HL-60/S4 treated with phorbol 12-myristate 13-acetate at 8.2 ng/mL for 4 days and 3 days (cell line): ENCODE measurements around the gene PIK3C2A.

Experiments used
- in situ Hi-C: fragments of 300-500 bp; cut with MboI; formaldehyde crosslinking; loops from 2 replicates; pipeline ENCODE4 v1.15.0; 2022; ENCODE audit warnings: low sequenced_read_pairs

Gene PIK3C2A

GRCh38 chr11:17219016-17219415 lies 11.2 kb upstream of the PIK3C2A start:
- in situ Hi-C loops, result no loop called here

- in situ Hi-C loops, result no loop called here
These were observed 10.6 kb upstream of the PIK3C2A start for GRCh38 chr11:17218403-17218802.

DNA sequence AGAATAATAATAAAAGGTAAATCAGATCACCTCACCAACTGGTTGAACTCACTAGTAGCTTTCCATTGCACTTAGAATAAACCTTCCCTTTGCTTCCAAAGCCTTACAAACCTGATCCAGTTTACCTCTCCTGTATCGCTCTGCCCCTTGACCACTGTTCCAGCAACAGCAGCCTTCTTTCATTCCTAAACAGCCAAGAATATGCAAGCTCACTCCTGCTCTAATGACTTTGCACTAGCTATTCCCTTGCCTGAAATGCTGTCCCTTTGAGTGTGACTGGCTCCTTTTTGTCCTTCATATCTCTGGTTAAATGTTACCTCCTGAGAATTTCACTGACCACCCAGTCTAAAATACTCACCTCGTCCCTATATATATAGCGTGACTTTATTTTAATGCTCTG lies 9.6 kb upstream of the PIK3C2A start:
- in situ Hi-C loops, result no loop called here

DNA sequence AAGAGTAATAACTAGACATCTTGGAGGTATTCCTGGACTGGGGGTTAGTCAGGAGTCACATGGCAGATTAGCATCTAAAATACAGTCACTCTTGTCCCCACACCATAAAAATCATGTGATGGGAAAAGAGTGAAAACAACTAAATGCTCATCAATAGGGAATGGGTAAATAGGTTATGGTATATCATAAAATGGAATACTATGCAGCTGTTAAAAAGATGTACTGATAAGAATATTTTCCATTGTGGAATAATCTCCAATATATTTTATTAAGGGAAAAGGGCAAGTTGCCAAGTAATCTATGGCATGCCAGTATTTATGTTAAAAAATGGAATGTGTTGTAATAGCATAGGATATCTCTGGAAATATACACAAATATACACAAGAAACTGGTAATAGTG lies 6.6 kb upstream of the PIK3C2A start:
- in situ Hi-C loops, result no loop called here

DNA sequence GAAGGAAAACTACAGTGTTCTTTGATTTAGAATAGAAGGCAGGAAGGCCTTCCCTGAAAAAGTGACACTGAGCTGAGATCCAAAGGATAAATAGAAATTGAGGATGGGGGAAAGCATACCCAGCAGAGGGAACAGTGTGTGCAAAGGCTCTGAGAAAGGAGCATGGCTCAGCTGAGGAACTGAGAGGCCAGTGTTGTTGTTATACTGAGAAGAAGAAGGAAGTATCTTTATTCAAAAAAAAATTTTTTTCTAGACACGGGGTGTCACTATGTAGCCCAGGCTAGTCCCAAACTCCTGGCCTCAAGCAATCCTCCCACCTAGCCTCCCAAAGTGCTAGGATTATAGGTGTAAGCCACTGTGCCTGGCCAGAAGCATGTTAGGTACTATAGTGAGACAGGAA lies 3.5 kb upstream of the PIK3C2A start:
- in situ Hi-C loops, result no loop called here

DNA sequence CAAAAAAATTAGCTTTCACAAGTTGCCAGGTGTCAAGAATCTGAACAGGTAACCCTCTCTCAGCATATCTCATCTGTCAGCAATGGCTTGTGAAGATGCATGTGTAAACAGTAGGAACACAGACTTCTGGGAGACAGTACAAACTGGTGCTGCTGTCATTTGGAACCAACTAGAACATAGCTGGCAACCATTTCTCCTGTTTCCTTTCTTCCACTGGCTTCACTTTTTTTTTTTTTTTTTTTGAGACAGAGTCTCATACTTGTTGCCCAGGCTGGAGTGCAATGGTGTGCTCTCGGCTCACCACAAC lies 2.1 kb upstream of the PIK3C2A start:
- in situ Hi-C loops, result no loop called here

GRCh38 chr11:17208257-17208999 lies 642 bp upstream of the PIK3C2A start:
- in situ Hi-C loops, result no loop called here

- in situ Hi-C loops, result no loop called here
These were observed 1.3 kb downstream of the PIK3C2A start for GRCh38 chr11:17206463-17206862.

GRCh38 chr11:17197431-17197898 lies 10.3 kb downstream of the PIK3C2A start:
- in situ Hi-C loops, result no loop called here

DNA sequence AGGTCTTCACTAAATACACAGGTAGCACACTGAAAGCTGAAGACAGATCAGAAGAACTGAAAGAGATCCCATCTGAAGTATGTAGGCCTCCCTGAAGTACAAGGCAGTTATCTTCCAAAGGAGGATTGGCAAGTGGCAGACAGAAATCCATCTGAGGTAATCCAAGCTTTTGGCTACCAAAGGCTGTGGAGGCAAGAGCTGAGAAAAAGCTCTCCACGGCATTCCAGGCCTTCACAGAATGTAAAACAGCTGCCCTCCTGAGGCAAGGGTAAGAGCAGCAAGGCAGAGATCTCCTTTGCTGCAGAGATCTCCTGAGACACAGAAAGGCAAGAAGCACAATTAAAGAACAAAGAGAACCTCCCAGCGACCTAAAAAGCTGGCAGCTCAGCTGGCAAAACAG lies 19.1 kb downstream of the PIK3C2A start:
- in situ Hi-C loops, result no loop called here

GRCh38 chr11:17186932-17187692 lies 20.7 kb downstream of the PIK3C2A start:
- in situ Hi-C loops, result no loop called here

GRCh38 chr11:17185938-17186337 lies 21.8 kb downstream of the PIK3C2A start:
- in situ Hi-C loops, result no loop called here

DNA sequence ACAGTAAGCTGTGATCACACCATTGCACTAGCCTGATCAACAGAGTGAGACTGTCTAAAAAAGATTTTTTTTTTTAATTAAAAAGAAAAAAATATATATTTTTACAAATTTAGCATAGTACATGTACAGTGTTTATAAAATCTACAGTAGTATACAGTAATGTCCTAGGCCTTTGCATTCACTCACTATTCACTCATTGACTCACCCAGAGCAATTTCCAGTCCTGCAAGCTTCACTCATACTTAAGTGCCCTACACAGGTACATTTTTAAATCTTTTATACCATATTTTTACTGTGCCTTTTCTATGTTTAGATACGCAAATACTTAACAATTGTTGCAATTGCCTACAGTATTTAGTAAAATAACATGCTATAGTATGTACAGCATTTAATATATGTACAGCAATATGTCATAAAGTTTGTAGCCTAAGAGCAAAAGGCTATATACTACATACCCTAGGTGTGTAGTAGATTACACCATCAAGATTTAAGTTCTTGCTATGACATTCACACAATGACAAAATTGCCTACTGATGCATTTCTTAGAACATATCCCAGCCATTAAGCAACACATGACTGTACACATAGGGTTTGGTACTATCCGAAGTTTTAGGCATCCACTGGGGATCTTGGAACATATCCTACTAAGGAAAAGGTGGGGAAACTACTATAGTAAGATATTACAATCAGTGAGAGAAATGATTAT lies 22.8 kb downstream of the PIK3C2A start:
- in situ Hi-C loops, result no loop called here

DNA sequence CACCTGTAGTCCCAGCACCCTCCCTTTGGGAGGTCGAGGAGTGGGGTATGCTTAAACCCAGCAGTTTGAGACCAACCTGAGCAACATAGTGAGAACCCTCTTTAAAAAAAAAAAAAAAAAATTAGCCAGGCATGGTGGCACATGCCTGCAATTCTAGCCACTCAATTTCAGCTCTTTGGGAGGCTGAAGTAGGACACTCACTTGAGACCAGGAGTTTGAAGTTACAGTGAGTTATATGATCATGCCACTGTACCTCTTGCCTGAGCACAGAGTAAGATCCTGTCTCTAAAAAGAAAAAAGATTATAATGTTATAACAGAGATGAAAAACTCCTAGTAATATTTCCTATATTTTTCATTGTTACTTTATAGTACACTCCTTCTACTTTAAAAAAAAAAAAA lies 23.9 kb downstream of the PIK3C2A start:
- in situ Hi-C loops, result no loop called here

DNA sequence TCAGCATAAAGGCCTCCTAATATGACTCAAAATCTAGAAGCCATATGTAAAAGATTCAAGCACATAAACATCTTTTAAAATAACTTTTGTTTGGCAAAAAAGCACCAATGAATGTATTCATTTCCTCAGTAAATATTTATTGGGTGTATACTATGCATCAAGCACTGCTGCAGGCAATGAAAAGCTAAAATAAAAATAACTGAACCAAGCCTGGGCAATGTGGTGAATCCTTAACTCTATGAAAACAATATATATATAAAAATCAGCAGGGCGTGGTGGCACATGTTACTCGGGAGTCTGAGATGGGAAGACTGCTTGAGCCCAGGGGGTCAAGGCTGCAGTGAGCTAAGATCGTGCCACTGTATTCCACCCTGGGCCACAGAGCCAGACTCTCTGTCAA lies 27.8 kb downstream of the PIK3C2A start:
- in situ Hi-C loops, result no loop called here

DNA sequence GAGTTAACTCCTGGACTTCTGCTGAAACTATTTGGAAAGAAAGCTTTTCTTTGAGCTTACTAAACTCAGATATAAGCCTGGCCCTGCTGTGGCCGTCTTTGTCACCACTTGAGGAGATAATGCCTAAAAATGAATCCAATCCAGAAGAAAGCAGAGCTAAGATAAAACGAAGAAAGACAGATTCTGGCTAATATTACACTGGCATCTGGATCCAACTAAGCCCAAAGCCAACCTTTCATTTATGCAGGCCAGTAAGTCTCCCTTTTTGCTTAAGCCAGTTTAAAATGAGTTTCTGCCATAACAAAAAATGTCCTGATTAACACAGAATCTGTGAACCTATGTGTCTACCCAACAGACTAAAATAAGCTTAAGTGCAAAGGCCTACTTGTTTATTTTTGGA lies 34.5 kb downstream of the PIK3C2A start:
- in situ Hi-C loops, result no loop called here

DNA sequence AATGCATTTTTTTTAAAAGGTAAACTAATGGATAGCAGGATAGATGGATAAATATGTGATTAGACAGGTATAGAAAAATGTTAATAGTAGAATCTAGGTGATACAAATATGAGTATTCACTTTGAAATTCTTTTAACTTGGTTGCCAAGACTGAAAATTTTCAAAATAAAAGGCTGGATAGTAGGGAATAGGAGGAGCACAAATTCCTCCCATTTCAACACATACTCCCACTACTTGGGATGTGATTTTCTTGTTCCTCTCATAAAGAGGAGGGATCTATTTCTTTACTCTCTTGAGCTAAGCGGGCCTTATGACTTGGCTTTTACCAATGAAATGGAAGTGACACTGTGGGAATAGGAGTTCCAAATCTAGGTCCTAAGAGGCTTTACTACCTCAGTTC lies 35.9 kb downstream of the PIK3C2A start:
- in situ Hi-C loops, result no loop called here

- in situ Hi-C loops, result no loop called here
These were observed 36.4 kb downstream of the PIK3C2A start for GRCh38 chr11:17171343-17171742.

- in situ Hi-C loops, result no loop called here
These were observed 37.9 kb downstream of the PIK3C2A start for GRCh38 chr11:17169876-17170275.

- in situ Hi-C loops, result no loop called here
These were observed 42.4 kb downstream of the PIK3C2A start for GRCh38 chr11:17165247-17165890.
